DMS153 treated with DMSO at 0.1 percent for 48 hours (cell line): ENCODE data around the gene RPS10.

Experiments
- DNase-seq: peaks from one replicate; lab custom pipeline; 2025; ENCODE audit not compliant: unreplicated experiment; lab: John Stamatoyannopoulos, UW

The RPS10 gene

GRCh38 chr6:34425498-34426410 is at the start of gene RPS10:
TSS of gene RPS10 (minus strand) at chr6:34426069. CDS start at chr6:34425221, 848 bp downstream.
- peak; percentile 91 for DNase-seq

GRCh38 chr6:34475238-34475682 is 49.4 kb upstream of the RPS10 start:
- DNase-seq = no peak

- DNase-seq = no peak
Observed at GRCh38 chr6:34474754-34475153, 48.9 kb upstream of the RPS10 start.

- DNase-seq = no peak
Observed at GRCh38 chr6:34473967-34474366, 48.1 kb upstream of the RPS10 start.

GRCh38 chr6:34472425-34472824 is 46.6 kb upstream of the RPS10 start:
- DNase-seq = no peak

- no peak for DNase-seq
Observed at GRCh38 chr6:34469499-34469898, 43.6 kb upstream of the RPS10 start.

GRCh38 chr6:34468378-34468892 is 42.6 kb upstream of the RPS10 start:
- no peak for DNase-seq

GRCh38 chr6:34466242-34467185 is 40.6 kb upstream of the RPS10 start:
- no peak for DNase-seq

- DNase-seq = no peak
Observed at GRCh38 chr6:34465531-34466241, 39.8 kb upstream of the RPS10 start, which contains the start of gene PACSIN1. TSS of gene PACSIN1 (plus strand) at chr6:34466076. CDS start at chr6:34526306, 60,230 bp downstream.

- DNase-seq = no peak
Observed at GRCh38 chr6:34463849-34464248, 38.0 kb upstream of the RPS10 start.

- DNase-seq = no peak
Observed at GRCh38 chr6:34463299-34463698, 37.4 kb upstream of the RPS10 start.

GRCh38 chr6:34462551-34462971 is 36.7 kb upstream of the RPS10 start:
- peak; percentile 65 for DNase-seq

GRCh38 chr6:34462010-34462409 is 36.1 kb upstream of the RPS10 start:
- DNase-seq = no peak

- DNase-seq = no peak
Observed at GRCh38 chr6:34460796-34461507, 35.1 kb upstream of the RPS10 start.

GRCh38 chr6:34459899-34460593 is 34.2 kb upstream of the RPS10 start:
- DNase-seq = peak; percentile 45

- DNase-seq = no peak
Observed at GRCh38 chr6:34457742-34458735, 32.2 kb upstream of the RPS10 start.

GRCh38 chr6:34457382-34457741 is 31.5 kb upstream of the RPS10 start:
- no peak for DNase-seq

- no peak for DNase-seq
Observed at GRCh38 chr6:34455831-34456230, 30.0 kb upstream of the RPS10 start.
